IMR-90 (cell line): ENCODE measurements around the gene RNF175. TPM values are rescaled to one million over a fixed set of nuclear protein-coding genes. Genes with fewer than 3 reads are reported as not detected.

ENCODE experiments used
- ATAC-seq: fragments of 200-7000 bp; cut with Tn5 transposase; 2 replicates; pipeline ENCODE4 v1.9.1; 2020; ENCODE audit warnings: low read depth, mild to moderate bottlenecking, moderate library complexity
- BruUV-seq: library from RNA; stranded (reverse); fragments of 400-500 nt; replicated peaks from 2 replicates; lab custom pipeline; 2021; lab: Mats Ljungman, UMichigan
- CTCF ChIA-PET: fragments of 300-600 bp; formaldehyde crosslinking; extraction: SDS; loops from one replicate; lab custom pipeline; 2021; ENCODE audit warnings: antibody characterized with exemption; lab: Yijun Ruan, JAX
- POLR2A ChIA-PET: fragments of 300-600 bp; sonication (Branson Sonifier 250); formaldehyde crosslinking; loops from one replicate; lab custom pipeline; 2022; ENCODE audit warnings: antibody characterized with exemption; ENCODE audit not compliant: unreplicated experiment; lab: Charles Lee
- DNase-seq: peaks from one replicate; pipeline ENCODE4 v3.0.0; 2013
- H2AFZ ChIP-seq: replicated peaks from 2 replicates; pipeline ENCODE3; 2013; ENCODE audit warnings: low read length, mild to moderate bottlenecking; ENCODE audit not compliant: poor library complexity
- H2AK5ac ChIP-seq: 2 replicates; pipeline ENCODE4 v1.6.1; 2013; ENCODE audit warnings: low read depth, low read length, inconsistent platforms
- H2AK9ac ChIP-seq: replicated peaks from 2 replicates; pipeline ENCODE3; 2013; ENCODE audit warnings: mild to moderate bottlenecking, low read depth, low read length, moderate library complexity; ENCODE audit not compliant: poor library complexity
- H2BK120ac ChIP-seq: 2 replicates; pipeline ENCODE4 v1.6.1; 2013; ENCODE audit warnings: low read depth, low read length, inconsistent platforms
- H2BK15ac ChIP-seq: 3 replicates; pipeline ENCODE4 v1.6.1; 2013; ENCODE audit warnings: low read depth, low read length, inconsistent platforms
- H2BK20ac ChIP-seq: 2 replicates; pipeline ENCODE4 v1.6.1; 2013; ENCODE audit warnings: low read depth, mild to moderate bottlenecking, inconsistent platforms, low read length, moderate library complexity
- H2BK5ac ChIP-seq: 2 replicates; pipeline ENCODE4 v1.6.1; 2013; ENCODE audit warnings: mild to moderate bottlenecking, low read depth, low read length, inconsistent platforms; ENCODE audit not compliant: poor library complexity, severe bottlenecking
- H3K14ac ChIP-seq: replicated peaks from 2 replicates; pipeline ENCODE4 v1.6.1; 2013; ENCODE audit warnings: low read depth, low read length, inconsistent platforms
- H3K18ac ChIP-seq: 2 replicates; pipeline ENCODE4 v1.6.1; 2013; ENCODE audit warnings: low read depth, low read length, control low read depth
- H3K23ac ChIP-seq: 2 replicates; pipeline ENCODE4 v1.6.1; 2013; ENCODE audit warnings: low read depth, low read length, inconsistent platforms
- H3K27ac ChIP-seq: 2 replicates; pipeline ENCODE4 v1.5.1; 2013; ENCODE audit warnings: mild to moderate bottlenecking, control low read depth, low read length; ENCODE audit not compliant: insufficient read depth
- H3K27me3 ChIP-seq: 2 replicates; pipeline ENCODE4 v1.6.1; 2013; ENCODE audit warnings: low read length; ENCODE audit not compliant: control insufficient read depth, insufficient read depth
- H3K36me3 ChIP-seq: 2 replicates; pipeline ENCODE4 v1.6.1; 2013; ENCODE audit warnings: low read length, mixed read lengths; ENCODE audit not compliant: control insufficient read depth, insufficient read depth
- H3K4ac ChIP-seq: 2 replicates; pipeline ENCODE4 v1.6.1; 2013; ENCODE audit warnings: low read depth, low read length, inconsistent platforms
- H3K4me1 ChIP-seq: 2 replicates; pipeline ENCODE4 v1.6.1; 2013; ENCODE audit warnings: low read length, mixed read lengths; ENCODE audit not compliant: control insufficient read depth, insufficient read depth
- H3K4me2 ChIP-seq: 2 replicates; pipeline ENCODE4 v1.6.1; 2013; ENCODE audit warnings: low read depth, mild to moderate bottlenecking, control low read depth, low read length, moderate library complexity
- H3K4me3 ChIP-seq: 2 replicates; pipeline ENCODE4 v1.5.1; 2013; ENCODE audit warnings: low read depth, mild to moderate bottlenecking, control low read depth, low read length, moderate library complexity; ENCODE audit not compliant: insufficient read depth
- H3K56ac ChIP-seq: 2 replicates; pipeline ENCODE4 v1.6.1; 2013; ENCODE audit warnings: low read length, inconsistent platforms; ENCODE audit not compliant: insufficient read depth; ENCODE audit errors: extremely low read depth
- H3K79me1 ChIP-seq, 2 experiments: 2 replicates each; pipeline ENCODE4 v1.6.1; 2013; ENCODE audit warnings: low read length in 2 of 2, inconsistent platforms in 1 of 2, low read depth in 1 of 2
- H3K9ac ChIP-seq: 2 replicates; pipeline ENCODE4 v1.6.1; 2013; ENCODE audit warnings: low read depth, low read length, control low read depth
- H3K9me1 ChIP-seq: 2 replicates; pipeline ENCODE4 v1.6.1; 2013; ENCODE audit warnings: low read length, inconsistent platforms; ENCODE audit not compliant: insufficient read depth
- H3K9me3 ChIP-seq: 2 replicates; pipeline ENCODE4 v1.6.1; 2013; ENCODE audit warnings: low read length; ENCODE audit not compliant: control insufficient read depth, insufficient read depth
- H4K20me1 ChIP-seq: 2 replicates; pipeline ENCODE4 v1.6.1; 2013; ENCODE audit warnings: low read length, inconsistent platforms; ENCODE audit not compliant: insufficient read depth
- H4K5ac ChIP-seq: 2 replicates; pipeline ENCODE4 v1.6.1; 2013; ENCODE audit warnings: mild to moderate bottlenecking, low read depth, low read length, control low read depth
- H4K8ac ChIP-seq, 2 experiments: 2 replicates each; pipeline ENCODE4 v1.6.1; 2013; ENCODE audit warnings: low read depth in 2 of 2, low read length in 2 of 2, control low read depth in 1 of 2, inconsistent platforms in 1 of 2
- H4K91ac ChIP-seq: 2 replicates; pipeline ENCODE4 v1.6.1; 2013; ENCODE audit warnings: low read depth, low read length, inconsistent platforms; ENCODE audit not compliant: insufficient read depth
- BHLHE40 ChIP-seq: fragments of 150-350 bp; IDR thresholded peaks from 2 replicates; pipeline ENCODE4 v1.6.1; 2016; ENCODE audit warnings: mild to moderate bottlenecking, low read depth, low read length
- CEBPB ChIP-seq: IDR thresholded peaks from 2 replicates; pipeline ENCODE4 v1.6.1; 2012; ENCODE audit warnings: low read depth, low read length, improper control_type of control experiment
- CHD1 ChIP-seq: IDR thresholded peaks from 2 replicates; pipeline ENCODE4 v1.6.1; 2012; ENCODE audit warnings: low read depth, low read length, improper control_type of control experiment
- FOS ChIP-seq: fragments of 150-350 bp; IDR thresholded peaks from 2 replicates; pipeline ENCODE4 v1.6.1; 2016; ENCODE audit warnings: low read depth, low read length
- MAFK ChIP-seq: IDR thresholded peaks from 2 replicates; pipeline ENCODE4 v1.6.1; 2012; ENCODE audit warnings: low read depth, low read length, improper control_type of control experiment
- MAZ ChIP-seq: IDR thresholded peaks from 2 replicates; pipeline ENCODE4 v1.6.1; 2012; ENCODE audit warnings: low read depth, mild to moderate bottlenecking, low read length, improper control_type of control experiment, moderate library complexity, borderline replicate concordance
- MXI1 ChIP-seq: IDR thresholded peaks from 2 replicates; pipeline ENCODE4 v1.6.1; 2012; ENCODE audit warnings: low read depth, mild to moderate bottlenecking, low read length, moderate library complexity, borderline replicate concordance
- NFE2L2 ChIP-seq: fragments of 150-350 bp; IDR thresholded peaks from 2 replicates; pipeline ENCODE4 v1.6.1; 2016; ENCODE audit warnings: low read depth, mild to moderate bottlenecking, low read length
- POLR2A ChIP-seq: IDR thresholded peaks from 2 replicates; pipeline ENCODE4 v1.6.1; 2012; ENCODE audit warnings: mild to moderate bottlenecking, low read depth, low read length
- RAD21 ChIP-seq: IDR thresholded peaks from 2 replicates; pipeline ENCODE4 v1.6.1; 2012; ENCODE audit warnings: low read length, improper control_type of control experiment
- RCOR1 ChIP-seq: IDR thresholded peaks from 2 replicates; pipeline ENCODE4 v1.6.1; 2012; ENCODE audit warnings: mild to moderate bottlenecking, low read length, improper control_type of control experiment; ENCODE audit not compliant: insufficient replicate concordance
- RFX5 ChIP-seq: IDR thresholded peaks from 2 replicates; pipeline ENCODE4 v1.8.0; 2012; ENCODE audit warnings: low read depth, mild to moderate bottlenecking, low read length, moderate library complexity
- SMC3 ChIP-seq: fragments of 150-350 bp; IDR thresholded peaks from 2 replicates; pipeline ENCODE4 v1.6.1; 2016; ENCODE audit warnings: low read depth, mild to moderate bottlenecking, antibody characterized with exemption, low read length, moderate library complexity
- WGBS, 2 experiments: methylation state at CpG; one replicate each; pipeline versions ENCODE4 v1.1.5 to v1.1.7; 2013; ENCODE audit warnings: missing lambda C conversion rate in 2 of 2; ENCODE audit not compliant: insufficient read length in 1 of 2; ENCODE audit errors: extremely low coverage in 2 of 2; 5-methylcytosine and 5-hydroxymethylcytosine counted together
- dilution Hi-C: fragments of 300-500 bp; cut with HindIII; formaldehyde crosslinking; loops from one replicate; pipeline ENCODE4 v1.14.3; 2018; ENCODE audit warnings: low sequenced_read_pairs; ENCODE audit not compliant: unreplicated experiment
- in situ Hi-C: fragments of 300-500 bp; cut with MboI; formaldehyde crosslinking; loops from 3 replicates; pipeline ENCODE4 v1.14.3; 2019; ENCODE audit warnings: low sequenced_read_pairs, inconsistent platforms, mixed read lengths
- intact Hi-C: fragments of 100-400 bp; cut with micrococcal nuclease; formaldehyde crosslinking; loops from 2 replicates; pipeline ENCODE4 v1.10.0; 2022
- polyA plus RNA-seq, 3 experiments: library from polyadenylated mRNA; depleted of rRNA; stranded (reverse); fragments of >200 nt; gene quantifications; 2 replicates each; pipeline ENCODE4 v1.2.3, GENCODE V29; 2012; ENCODE audit warnings: low replicate concordance in 1 of 3
- total RNA-seq: library from RNA; depleted of rRNA; stranded (reverse); fragments of >200 nt; gene quantifications from 2 replicates; pipeline ENCODE4 v1.2.3, GENCODE V29; 2012
- TF ChIP-seq, protein P1 (sequence below): fragments of 150-350 bp; IDR thresholded peaks from 2 replicates; pipeline ENCODE4 v1.6.1; 2017; ENCODE audit warnings: mild to moderate bottlenecking, antibody characterized with exemption, low read length, low read depth
- TF ChIP-seq, protein P2 (sequence below): conservative IDR thresholded peaks from 2 replicates; pipeline ENCODE4 v1.5.1; 2012; ENCODE audit warnings: mild to moderate bottlenecking, low read depth, low read length, improper control_type of control experiment
- TF ChIP-seq, protein P3 (sequence below): fragments of 150-350 bp; IDR thresholded peaks from 2 replicates; pipeline ENCODE4 v1.6.1; 2016; ENCODE audit warnings: low read depth, mild to moderate bottlenecking, low read length, moderate library complexity, borderline replicate concordance

Gene RNF175
- total and polyA plus RNA-seq, 2 of the 4 experiments (the other 2 are of a cell fraction) = not detected

DNA sequence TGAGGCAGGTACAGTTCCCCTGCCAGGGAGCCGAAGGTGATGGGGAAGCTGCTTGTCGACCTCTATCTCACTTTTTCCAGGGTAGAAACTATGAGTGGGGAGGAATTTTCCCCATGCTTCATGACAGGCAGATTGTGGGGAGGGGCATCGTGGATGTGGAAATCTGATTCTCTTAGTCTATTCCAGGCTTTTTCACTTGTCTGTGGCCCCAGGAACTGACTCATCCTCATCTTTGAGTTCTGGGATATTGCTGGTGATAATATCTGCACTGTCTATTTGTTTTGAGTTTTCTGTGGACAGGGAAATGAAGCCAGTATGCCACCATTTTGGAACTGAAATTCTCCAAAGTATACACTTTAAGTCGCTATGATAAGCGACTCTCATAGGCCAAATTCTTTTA is 83.3 kb downstream of the RNF175 start:
- no peak overlapping the region for H2BK120ac ChIP-seq
- no CpG with 5 or more reads among the region's 5 CpGs for WGBS, 2 experiments
- no peak overlapping the region for H2BK15ac ChIP-seq
- no peaks in the 10 kb centered on the region for H4K20me1 ChIP-seq
- no peaks in the 10 kb centered on the region for H3K9me3 ChIP-seq
- no peak for ATAC-seq
- 0 out of 2 replicates have a peak, but pooled peaks cover 3% of the 10 kb centered on the region for H3K27me3 ChIP-seq
- no peak overlapping the region for H3K27ac ChIP-seq
- no peak overlapping the region for H3K4ac ChIP-seq
- TF ChIP-seq CHD1 (no peak), RAD21 (no peak), FOS (no peak), MAZ (no peak), MAFK (no peak), RFX5 (no peak), CEBPB (no peak), SMC3 (no peak), RCOR1 (no peak), MXI1 (no peak), BHLHE40 (no peak), NFE2L2 (no peak), POLR2A (no peak)
- TF ChIP-seq, protein P1, sequence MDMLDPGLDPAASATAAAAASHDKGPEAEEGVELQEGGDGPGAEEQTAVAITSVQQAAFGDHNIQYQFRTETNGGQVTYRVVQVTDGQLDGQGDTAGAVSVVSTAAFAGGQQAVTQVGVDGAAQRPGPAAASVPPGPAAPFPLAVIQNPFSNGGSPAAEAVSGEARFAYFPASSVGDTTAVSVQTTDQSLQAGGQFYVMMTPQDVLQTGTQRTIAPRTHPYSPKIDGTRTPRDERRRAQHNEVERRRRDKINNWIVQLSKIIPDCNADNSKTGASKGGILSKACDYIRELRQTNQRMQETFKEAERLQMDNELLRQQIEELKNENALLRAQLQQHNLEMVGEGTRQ = no peak
- TF ChIP-seq, protein P2, sequence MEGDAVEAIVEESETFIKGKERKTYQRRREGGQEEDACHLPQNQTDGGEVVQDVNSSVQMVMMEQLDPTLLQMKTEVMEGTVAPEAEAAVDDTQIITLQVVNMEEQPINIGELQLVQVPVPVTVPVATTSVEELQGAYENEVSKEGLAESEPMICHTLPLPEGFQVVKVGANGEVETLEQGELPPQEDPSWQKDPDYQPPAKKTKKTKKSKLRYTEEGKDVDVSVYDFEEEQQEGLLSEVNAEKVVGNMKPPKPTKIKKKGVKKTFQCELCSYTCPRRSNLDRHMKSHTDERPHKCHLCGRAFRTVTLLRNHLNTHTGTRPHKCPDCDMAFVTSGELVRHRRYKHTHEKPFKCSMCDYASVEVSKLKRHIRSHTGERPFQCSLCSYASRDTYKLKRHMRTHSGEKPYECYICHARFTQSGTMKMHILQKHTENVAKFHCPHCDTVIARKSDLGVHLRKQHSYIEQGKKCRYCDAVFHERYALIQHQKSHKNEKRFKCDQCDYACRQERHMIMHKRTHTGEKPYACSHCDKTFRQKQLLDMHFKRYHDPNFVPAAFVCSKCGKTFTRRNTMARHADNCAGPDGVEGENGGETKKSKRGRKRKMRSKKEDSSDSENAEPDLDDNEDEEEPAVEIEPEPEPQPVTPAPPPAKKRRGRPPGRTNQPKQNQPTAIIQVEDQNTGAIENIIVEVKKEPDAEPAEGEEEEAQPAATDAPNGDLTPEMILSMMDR = no peak
- TF ChIP-seq, protein P3, sequence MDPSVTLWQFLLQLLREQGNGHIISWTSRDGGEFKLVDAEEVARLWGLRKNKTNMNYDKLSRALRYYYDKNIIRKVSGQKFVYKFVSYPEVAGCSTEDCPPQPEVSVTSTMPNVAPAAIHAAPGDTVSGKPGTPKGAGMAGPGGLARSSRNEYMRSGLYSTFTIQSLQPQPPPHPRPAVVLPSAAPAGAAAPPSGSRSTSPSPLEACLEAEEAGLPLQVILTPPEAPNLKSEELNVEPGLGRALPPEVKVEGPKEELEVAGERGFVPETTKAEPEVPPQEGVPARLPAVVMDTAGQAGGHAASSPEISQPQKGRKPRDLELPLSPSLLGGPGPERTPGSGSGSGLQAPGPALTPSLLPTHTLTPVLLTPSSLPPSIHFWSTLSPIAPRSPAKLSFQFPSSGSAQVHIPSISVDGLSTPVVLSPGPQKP = no peak
- no peak overlapping the region for H3K4me3 ChIP-seq
- no peak overlapping the region for H3K56ac ChIP-seq
- intact Hi-C loops (no loop called here), in situ Hi-C loops (no loop called here), dilution Hi-C loops (no loop called here)
- POLR2A ChIA-PET = no interaction called here
- peak; percentile 12 for DNase-seq
- no peak overlapping the region for H3K4me2 ChIP-seq
- H2BK5ac ChIP-seq = no peak overlapping the region
- no peak overlapping the region for H4K91ac ChIP-seq
- H2BK20ac ChIP-seq = no peak overlapping the region
- H2AK5ac ChIP-seq = no peak overlapping the region
- no peak overlapping the region for H3K14ac ChIP-seq
- H3K9ac ChIP-seq = no peak overlapping the region
- H4K8ac ChIP-seq = no peak overlapping the region
- no peak overlapping the region for H3K23ac ChIP-seq
- H4K5ac ChIP-seq = no peak overlapping the region
- no peak overlapping the region for H2AFZ ChIP-seq
- no peak overlapping the region for H2AK9ac ChIP-seq
- H3K36me3 ChIP-seq = no peaks in the 10 kb centered on the region
- peaks cover 2% of the 10 kb centered on the region; the same call in 1 of the 2 replicates for H3K4me1 ChIP-seq
- no peaks in the 10 kb centered on the region for H3K79me1 ChIP-seq
- H3K9me1 ChIP-seq = no peaks in the 10 kb centered on the region
- BruUV-seq = no TSS peak
- H3K18ac ChIP-seq = no peak overlapping the region
- CTCF ChIA-PET = no interaction called here
